Islet of Langerhans (tissue), 1 donor: ENCODE measurements around the gene LKAAEAR1.

Experiments
- FAIRE-seq: peaks from one replicate; lab custom pipeline; 2011; peaks lifted over from hg19 to GRCh38; lab: Jason Lieb, UNC

Gene LKAAEAR1

DNA sequence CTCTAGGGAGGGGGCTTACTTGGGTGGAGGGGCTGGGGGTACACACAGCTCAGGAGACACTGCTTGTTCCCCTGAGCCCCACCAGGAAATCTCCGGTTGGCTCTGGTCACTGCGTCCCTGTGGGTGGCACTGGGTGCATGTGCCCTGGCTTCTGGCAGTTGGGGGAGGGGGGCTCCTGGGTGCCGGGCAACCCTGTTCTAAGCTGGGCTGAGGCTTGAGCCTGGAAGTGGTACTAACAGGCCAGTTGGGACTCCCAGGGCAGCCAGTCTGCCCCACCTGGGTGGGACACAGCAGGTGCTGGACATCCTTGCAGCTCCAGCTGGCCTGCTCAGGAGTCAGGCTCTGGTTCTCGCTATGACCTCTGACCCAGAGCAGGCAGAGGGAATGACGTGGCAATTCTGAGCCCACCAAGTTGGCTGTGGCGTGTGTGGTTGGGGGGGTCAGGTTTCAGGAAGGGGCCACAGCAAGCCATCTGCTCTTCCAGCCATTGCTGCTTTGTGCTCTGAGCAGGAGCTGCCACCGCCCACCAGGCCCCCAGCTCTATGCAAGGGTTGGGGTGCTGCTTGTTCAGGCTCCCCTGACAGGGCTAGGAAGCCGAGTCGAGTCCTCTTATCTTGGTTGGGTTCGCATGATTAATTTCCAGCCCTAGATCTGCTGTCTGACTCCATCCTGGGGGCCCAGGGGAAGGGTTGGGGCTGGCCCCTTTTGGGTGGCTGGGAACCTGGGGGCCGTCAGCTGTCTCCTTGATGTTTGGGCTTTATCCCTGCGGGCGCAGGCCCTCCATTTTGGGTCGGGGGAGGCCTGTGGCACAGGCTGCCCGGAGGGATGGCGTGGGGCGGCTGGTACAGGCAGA, 47.6 kb downstream of the LKAAEAR1 start:
- no peak for FAIRE-seq

DNA sequence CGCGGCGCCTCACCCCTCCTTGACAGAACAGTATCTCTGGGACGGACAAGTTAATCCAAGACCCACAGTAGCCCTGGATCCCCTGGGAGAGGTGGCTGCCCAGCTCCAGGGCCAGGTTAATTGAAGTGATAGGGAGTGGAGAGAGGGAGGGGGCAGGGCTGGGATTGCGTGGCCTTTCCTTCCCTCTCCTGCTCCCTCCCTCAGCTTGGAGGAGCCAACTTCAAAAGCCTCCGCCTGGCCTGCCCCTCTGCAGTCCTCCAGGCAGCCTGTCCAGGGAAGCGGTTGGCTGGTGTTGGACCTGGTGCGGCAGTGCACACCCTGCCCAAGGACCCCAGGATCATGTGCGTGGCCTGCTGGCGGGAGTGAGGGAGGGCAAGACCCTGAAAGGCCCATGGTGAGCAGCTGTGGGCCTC, 48.3 kb downstream of the LKAAEAR1 start, which contains the start of gene C20orf204:
Gene C20orf204 (plus strand): TSS at position 250 of the 413 bp plus-strand sequence. CDS start 142 bp downstream, at position 392.
- FAIRE-seq, result no peak

DNA sequence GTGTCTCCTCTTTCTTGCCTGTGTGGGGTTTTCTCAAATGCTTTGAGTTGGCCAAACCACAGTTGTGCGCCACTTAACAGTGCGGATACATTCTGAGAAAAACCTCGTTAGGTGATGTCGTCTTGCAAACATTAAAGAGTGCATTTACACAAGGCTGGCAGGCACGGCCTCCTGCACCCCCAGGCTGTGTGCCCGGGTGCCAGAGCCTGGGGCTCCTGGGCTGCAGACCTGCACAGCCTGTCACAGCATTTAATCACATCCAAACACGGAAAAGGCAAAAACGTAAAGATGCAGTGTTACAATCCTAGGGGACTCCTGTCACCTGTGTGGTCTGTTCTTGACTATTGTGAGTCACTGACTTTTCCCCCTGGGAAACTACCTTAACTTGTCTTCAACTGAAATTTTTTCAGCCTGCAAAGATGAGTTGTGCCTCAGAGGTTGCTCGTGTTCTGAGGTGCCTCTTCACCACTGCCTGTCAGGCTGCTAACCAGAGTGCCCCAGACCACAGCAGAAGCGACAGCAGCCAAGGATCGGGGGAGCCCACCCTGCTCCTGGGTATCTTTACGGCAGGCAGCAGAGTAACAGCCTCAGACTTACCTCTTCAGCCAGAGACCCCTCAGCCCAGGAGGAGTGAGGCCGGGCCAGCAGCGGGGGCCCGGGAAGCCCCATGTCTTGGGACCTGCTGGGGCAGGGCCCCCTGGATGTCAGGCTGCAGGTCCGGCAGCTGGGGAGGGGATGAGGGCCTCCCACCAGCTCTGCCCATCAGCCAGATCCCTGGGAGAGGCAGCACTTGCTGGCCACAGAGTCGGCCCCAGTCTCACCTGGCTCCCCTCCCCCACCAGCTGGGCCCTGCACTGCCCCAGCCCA, 48.9 kb downstream of the LKAAEAR1 start:
- FAIRE-seq, result no peak

DNA sequence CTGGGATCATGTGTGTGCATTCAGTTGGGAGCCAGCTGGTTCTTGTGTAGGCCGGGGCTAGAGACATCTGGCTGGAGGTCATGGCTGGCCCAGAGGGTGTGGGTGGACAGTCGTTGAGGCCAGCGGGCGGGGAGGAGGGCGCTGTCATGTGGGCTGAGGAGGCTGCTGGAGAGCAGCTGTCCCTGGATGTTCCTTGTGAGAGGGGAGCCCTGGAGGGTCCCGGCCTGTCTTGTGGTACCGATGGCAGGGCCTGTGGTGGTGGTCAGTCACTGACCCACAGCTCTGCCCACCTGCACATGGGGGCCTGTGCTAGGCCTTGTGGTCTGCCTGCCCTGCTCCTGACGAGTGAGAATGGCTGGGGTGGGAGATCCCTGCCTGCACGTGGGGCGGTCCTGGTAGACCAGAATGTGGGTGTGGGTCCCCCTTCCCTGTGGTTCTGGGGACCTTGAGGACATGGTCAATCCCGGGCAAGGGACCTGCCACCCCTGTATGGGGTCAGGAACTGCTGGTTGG, 50.2 kb downstream of the LKAAEAR1 start:
- no peak for FAIRE-seq
